Measurements from ENCODE around the gene POLR3G. TPM values are rescaled to one million over a fixed set of nuclear protein-coding genes. Genes with fewer than 3 reads are reported as not detected.

POLR3G gene
- total RNA-seq, 1 experiment from 2014 or later = 36.7 TPM

- DNase-seq (ENCODE audit: extremely low read depth, low read depth) = no peak
Observed at GRCh38 chr5:90495146-90495545, 20.5 kb downstream of the POLR3G start.

- no peak for DNase-seq (ENCODE audit: extremely low read depth, low read depth)
Observed at GRCh38 chr5:90503596-90503995, 28.9 kb downstream of the POLR3G start.

GRCh38 chr5:90504743-90505142, 30.1 kb downstream of the POLR3G start:
- no peak for DNase-seq (ENCODE audit: extremely low read depth, low read depth)

- no peak for DNase-seq (ENCODE audit: extremely low read depth, low read depth)
Observed at GRCh38 chr5:90506221-90506620, 31.6 kb downstream of the POLR3G start.

GRCh38 chr5:90510438-90510837, 35.8 kb downstream of the POLR3G start:
- no peak for DNase-seq (ENCODE audit: extremely low read depth, low read depth)

- no peak for DNase-seq (ENCODE audit: extremely low read depth, low read depth)
Observed at GRCh38 chr5:90514520-90514919, 39.9 kb downstream of the POLR3G start.

GRCh38 chr5:90518661-90519060, 44.0 kb downstream of the POLR3G start:
- peak; percentile 58 for DNase-seq (ENCODE audit: extremely low read depth, low read depth)

- peak; percentile 17 for DNase-seq (ENCODE audit: extremely low read depth, low read depth)
Observed at GRCh38 chr5:90519081-90519480, 44.4 kb downstream of the POLR3G start.

- no peak for DNase-seq (ENCODE audit: extremely low read depth, low read depth)
Observed at GRCh38 chr5:90528601-90529193, 54.0 kb downstream of the POLR3G start.

- peak; percentile 98 for DNase-seq (ENCODE audit: extremely low read depth, low read depth)
Observed at GRCh38 chr5:90529194-90529938, 54.7 kb downstream of the POLR3G start, which contains the start of gene LYSMD3. LYSMD3 (minus strand) TSS chr5:90529584; CDS start chr5:90525289, 4,295 bp downstream.

- DNase-seq (ENCODE audit: extremely low read depth, low read depth) = peak; percentile 84
Observed at GRCh38 chr5:90529939-90530677, 55.4 kb downstream of the POLR3G start.

GRCh38 chr5:90530736-90531487, 56.2 kb downstream of the POLR3G start:
- no peak for DNase-seq (ENCODE audit: extremely low read depth, low read depth)

- no peak for DNase-seq (ENCODE audit: extremely low read depth, low read depth)
Observed at GRCh38 chr5:90533794-90534193, 59.1 kb downstream of the POLR3G start.

- DNase-seq (ENCODE audit: extremely low read depth, low read depth) = no peak
Observed at GRCh38 chr5:90534922-90535321, 60.3 kb downstream of the POLR3G start.

GRCh38 chr5:90542827-90543519, 68.3 kb downstream of the POLR3G start:
- DNase-seq (ENCODE audit: extremely low read depth, low read depth) = no peak

GRCh38 chr5:90545511-90545910, 70.8 kb downstream of the POLR3G start:
- DNase-seq (ENCODE audit: extremely low read depth, low read depth) = no peak

GRCh38 chr5:90546216-90546837, 71.7 kb downstream of the POLR3G start:
- DNase-seq (ENCODE audit: extremely low read depth, low read depth) = no peak

GRCh38 chr5:90547072-90547536, 72.4 kb downstream of the POLR3G start:
- DNase-seq (ENCODE audit: extremely low read depth, low read depth) = peak; percentile 74

- DNase-seq (ENCODE audit: extremely low read depth, low read depth) = peak; percentile 59
Observed at GRCh38 chr5:90548069-90548593, 73.5 kb downstream of the POLR3G start.

Data from NCI-H460 (cell line).